Type B pancreatic cell (in vitro differentiated cells): Measurements from ENCODE around the gene ZNF385A. TPM values are rescaled to one million over a fixed set of nuclear protein-coding genes. Genes with fewer than 3 reads are reported as not detected.

ENCODE experiments used
- DNase-seq: peaks from one replicate; pipeline ENCODE4 v3.0.0; 2021; ENCODE audit warnings: mixed read lengths; ENCODE audit not compliant: unreplicated experiment; ENCODE audit errors: extremely low spot score
- H3K27ac Mint-ChIP-seq: 2 replicates; pipeline ENCODE4 v1.8.0; 2021; ENCODE audit warnings: mild to moderate bottlenecking, mixed read lengths
- H3K27me3 Mint-ChIP-seq: 2 replicates; pipeline ENCODE4 v1.8.0; 2021; ENCODE audit warnings: mixed read lengths
- H3K36me3 Mint-ChIP-seq: 2 replicates; pipeline ENCODE4 v1.8.0; 2021; ENCODE audit warnings: mixed read lengths
- H3K4me1 Mint-ChIP-seq: one replicate; pipeline ENCODE4 v1.8.0; 2021; ENCODE audit warnings: mixed read lengths; ENCODE audit not compliant: unreplicated experiment
- H3K4me3 Mint-ChIP-seq: 2 replicates; pipeline ENCODE4 v1.8.0; 2021; ENCODE audit warnings: mild to moderate bottlenecking, mixed read lengths
- H3K9me3 Mint-ChIP-seq: 2 replicates; pipeline ENCODE4 v1.8.0; 2021; ENCODE audit warnings: mixed read lengths
- CTCF ChIP-seq: fragments of 200-600 bp; sonication (generic); conservative IDR thresholded peaks from 2 replicates; pipeline ENCODE4 v1.5.0; 2021; ENCODE audit warnings: antibody characterized with exemption, mild to moderate bottlenecking
- total RNA-seq: library from RNA; stranded (reverse); gene quantifications from 2 replicates; pipeline ENCODE4 v1.2.1, GENCODE V29; 2021; ENCODE audit warnings: low replicate concordance

ZNF385A gene
- total RNA-seq, 1 donor from 2014 or later: 29.5 TPM

DNA sequence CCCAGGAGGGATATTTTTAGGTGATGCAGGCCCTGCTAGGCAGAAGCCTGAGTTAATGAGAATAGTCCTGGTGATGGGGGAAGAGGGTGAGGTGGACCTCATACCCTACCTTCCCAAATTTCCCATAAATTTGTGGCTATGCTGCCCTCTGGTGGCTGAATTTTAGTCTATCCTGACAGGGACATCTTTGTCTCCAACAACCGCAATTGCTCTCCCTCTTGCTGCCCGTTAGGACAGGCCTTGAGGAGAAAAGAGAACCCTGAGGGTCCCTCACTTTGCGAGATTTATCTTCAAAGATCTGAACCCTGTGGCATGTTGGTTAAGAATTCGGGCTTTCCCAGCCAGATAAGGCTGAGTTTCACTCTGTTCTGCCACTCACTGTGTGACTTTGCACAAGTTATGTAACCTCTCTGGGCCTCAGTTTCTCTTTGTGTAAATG is 9.8 kb upstream of the ZNF385A start:
- H3K27ac Mint-ChIP-seq: peak overlapping the region; percentile 77
- H3K4me1 Mint-ChIP-seq: peaks cover 30% of the 10 kb centered on the region
- no peaks in the 10 kb centered on the region for H3K27me3 Mint-ChIP-seq
- H3K36me3 Mint-ChIP-seq: peaks cover 3% of the 10 kb centered on the region
- no peaks in the 10 kb centered on the region for H3K9me3 Mint-ChIP-seq
- H3K4me3 Mint-ChIP-seq: peak overlapping the region; percentile 80
- no peak for DNase-seq
- TF ChIP-seq CTCF: peak; percentile 84

GRCh38 chr12:54393743-54394142 is 9.2 kb upstream of the ZNF385A start:
- no peak for DNase-seq
- Mint-ChIP-seq H3K4me3 (peak overlapping the region; percentile 80), H3K36me3 (no peaks in the 10 kb centered on the region), H3K27ac (peak overlapping the region; percentile 77), H3K27me3 (no peaks in the 10 kb centered on the region), H3K4me1 (peaks cover 30% of the 10 kb centered on the region), H3K9me3 (no peaks in the 10 kb centered on the region)
- no peak for TF ChIP-seq CTCF

DNA sequence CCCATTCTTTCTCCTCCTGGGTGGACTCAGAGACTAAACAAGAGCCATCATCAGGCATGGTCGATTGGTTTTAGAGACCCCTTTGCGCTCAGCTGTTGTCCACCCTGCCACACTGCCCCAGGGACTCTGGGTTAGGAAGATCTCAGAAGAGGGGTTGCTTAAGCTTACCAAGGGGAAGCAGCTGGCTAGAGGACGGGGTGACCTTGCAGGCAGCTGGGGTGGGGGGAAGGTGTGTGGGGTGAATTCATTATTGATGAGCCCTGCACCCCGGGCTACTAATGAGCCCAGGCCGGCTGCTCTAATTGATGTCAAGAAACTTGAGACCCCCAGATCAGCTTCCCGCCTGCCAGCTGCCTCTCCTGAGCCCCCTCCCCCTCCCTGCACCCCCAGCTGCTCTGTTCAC is 8.7 kb upstream of the ZNF385A start:
- H3K4me3 Mint-ChIP-seq: no peak overlapping the region
- H3K4me1 Mint-ChIP-seq: peaks cover 36% of the 10 kb centered on the region
- TF ChIP-seq CTCF: no peak
- no peaks in the 10 kb centered on the region for H3K27me3 Mint-ChIP-seq
- H3K9me3 Mint-ChIP-seq: no peaks in the 10 kb centered on the region
- no peak overlapping the region for H3K27ac Mint-ChIP-seq
- no peak for DNase-seq
- H3K36me3 Mint-ChIP-seq: no peaks in the 10 kb centered on the region

- Mint-ChIP-seq H3K27me3 (no peaks in the 10 kb centered on the region), H3K36me3 (no peaks in the 10 kb centered on the region), H3K27ac (peak overlapping the region; percentile 62), H3K9me3 (no peaks in the 10 kb centered on the region), H3K4me3 (peak overlapping the region; percentile 92), H3K4me1 (peaks cover 40% of the 10 kb centered on the region)
- no peak for DNase-seq
- no peak for TF ChIP-seq CTCF
Observed at GRCh38 chr12:54392485-54393206, 8.1 kb upstream of the ZNF385A start.

DNA sequence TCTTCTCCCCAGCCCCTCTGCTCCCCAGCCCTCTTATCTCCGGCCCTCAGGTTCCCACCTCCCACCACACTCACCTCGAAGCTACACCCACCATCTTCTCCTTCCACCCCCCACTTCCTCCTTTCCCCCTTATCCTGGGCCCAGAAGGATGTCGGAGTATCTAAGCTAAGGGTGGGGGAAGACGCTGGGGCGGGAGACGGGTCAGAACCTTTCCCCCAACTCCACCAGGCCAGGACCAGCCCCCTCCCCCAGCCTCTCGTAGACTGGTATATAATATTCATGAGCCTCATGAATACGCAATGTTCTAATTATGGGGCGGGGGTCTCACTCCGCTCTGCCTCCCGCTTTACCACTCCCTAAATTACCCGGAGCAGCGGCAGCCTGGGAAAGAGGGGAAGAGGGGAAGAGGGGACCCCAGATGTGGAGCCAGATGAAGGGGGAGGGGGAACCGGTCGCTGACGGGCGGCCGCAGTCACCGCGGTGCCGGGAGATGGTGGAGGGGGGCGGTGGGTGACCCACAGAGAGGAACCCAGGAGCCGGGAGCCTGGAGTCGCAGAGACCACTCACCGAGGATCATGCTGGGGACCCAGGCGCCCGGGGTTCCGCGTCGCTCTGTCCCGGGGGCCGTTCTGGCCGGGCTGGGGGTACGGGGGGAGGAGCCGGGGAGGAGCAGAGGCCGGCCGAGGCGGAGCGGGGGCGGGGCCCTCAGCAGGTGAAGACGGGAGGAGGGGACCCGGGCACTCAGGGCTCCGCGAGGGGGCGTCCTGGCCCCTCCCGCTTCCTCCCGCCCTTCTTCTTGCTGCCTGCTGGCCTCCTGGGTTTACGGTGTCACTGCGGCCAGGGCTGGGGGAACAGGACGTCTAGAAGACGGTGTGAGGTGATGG is 6.4 kb upstream of the ZNF385A start:
- Mint-ChIP-seq H3K4me1 (peaks cover 53% of the 10 kb centered on the region), H3K9me3 (no peaks in the 10 kb centered on the region), H3K27ac (no peak overlapping the region), H3K27me3 (no peaks in the 10 kb centered on the region), H3K36me3 (no peaks in the 10 kb centered on the region), H3K4me3 (peak overlapping the region; percentile 92)
- peak; percentile 22 for TF ChIP-seq CTCF
- DNase-seq: no peak
